ENCODE data around the gene CD82.

- TF ChIP-seq CTCF (IDR thresholded peaks at IDR 0.05) (no peak), POLR2A (IDR thresholded peaks at IDR 0.05) (no peak)
These were observed 25.3 kb downstream of the CD82 start for GRCh38 chr11:44590769-44591168.

Measured in right lobe of liver (tissue), 4 donors.